H1 (cell line): ENCODE data around the gene GRIP2. TPM values are rescaled to one million over a fixed set of nuclear protein-coding genes. Genes with fewer than 3 reads are reported as not detected.
A peak's percentile ranks its signal among the peaks of the same experiment; 100 is the strongest.

Experiments used
- CTCF ChIA-PET: fragments of 300-600 bp; sonication (Branson Sonifier 250); formaldehyde crosslinking; loops from one replicate; lab custom pipeline; 2021; ENCODE audit not compliant: partially characterized antibody; lab: Charles Lee
- POLR2A ChIA-PET: fragments of 300-600 bp; sonication (Branson Sonifier 250); formaldehyde crosslinking; loops from one replicate; lab custom pipeline; 2021; ENCODE audit warnings: inconsistent platforms; ENCODE audit not compliant: partially characterized antibody; lab: Charles Lee
- DNase-seq, 2 experiments: peaks; one replicate each; pipeline versions ENCODE4 v3.0.0 to v3.0.0-alpha.2; 2010 to 2022; ENCODE audit warnings: low spot score in 2 of 2, low read depth in 1 of 2, mixed read lengths in 1 of 2
- FAIRE-seq: peaks from 2 replicates; lab custom pipeline; 2011; peaks lifted over from hg19 to GRCh38; lab: Jason Lieb, UNC
- H2AFZ ChIP-seq: 2 replicates; pipeline ENCODE4 v1.8.1; 2012; ENCODE audit warnings: low read length, inconsistent platforms
- H2AK5ac ChIP-seq: 2 replicates; pipeline ENCODE4 v1.6.1; 2013; ENCODE audit warnings: low read depth, low read length
- H2BK120ac ChIP-seq: replicated peaks from 2 replicates; pipeline ENCODE3; 2013; ENCODE audit warnings: low read depth, low read length, inconsistent platforms
- H2BK12ac ChIP-seq: 2 replicates; pipeline ENCODE4 v1.6.1; 2013; ENCODE audit warnings: low read depth, low read length
- H2BK15ac ChIP-seq: 2 replicates; pipeline ENCODE4 v1.6.1; 2013; ENCODE audit warnings: low read length
- H2BK20ac ChIP-seq: 2 replicates; pipeline ENCODE4 v1.6.1; 2013; ENCODE audit warnings: low read length
- H2BK5ac ChIP-seq: 2 replicates; pipeline ENCODE4 v1.6.1; 2013; ENCODE audit warnings: low read depth, low read length
- H3K14ac ChIP-seq: 2 replicates; pipeline ENCODE4 v1.6.1; 2013; ENCODE audit warnings: inconsistent platforms; ENCODE audit not compliant: insufficient read length
- H3K18ac ChIP-seq: 2 replicates; pipeline ENCODE4 v1.6.1; 2013; ENCODE audit warnings: low read length; ENCODE audit errors: extremely low read depth
- H3K23ac ChIP-seq: 2 replicates; pipeline ENCODE4 v1.6.1; 2013; ENCODE audit warnings: inconsistent platforms; ENCODE audit not compliant: insufficient read length
- H3K23me2 ChIP-seq: 2 replicates; pipeline ENCODE4 v1.6.1; 2013; ENCODE audit warnings: low read depth, low read length
- H3K27ac ChIP-seq: 2 replicates; pipeline ENCODE4 v1.6.1; 2011; ENCODE audit warnings: low read depth, low read length, inconsistent platforms
- H3K27me3 ChIP-seq, 4 experiments: replicated peaks in 1 of 4; 1 replicate in 1 of 4; 2 replicates in 3 of 4; pipeline versions ENCODE4 v1.6.1 to v1.8.1; 2011 to 2013; ENCODE audit warnings: low read length in 3 of 4, mild to moderate bottlenecking in 3 of 4, inconsistent platforms in 2 of 4, mixed read lengths in 2 of 4, moderate library complexity in 1 of 4; ENCODE audit not compliant: control insufficient read depth in 3 of 4, insufficient read depth in 3 of 4; ENCODE audit errors: extremely low read depth in 1 of 4
- H3K36me3 ChIP-seq, 4 experiments: 2 replicates each; pipeline versions ENCODE4 v1.6.1 to v1.8.1; 2011 to 2013; ENCODE audit warnings: mild to moderate bottlenecking in 4 of 4, low read length in 3 of 4, moderate library complexity in 2 of 4, control low read depth in 1 of 4, inconsistent platforms in 1 of 4; ENCODE audit not compliant: insufficient read depth in 4 of 4, control insufficient read depth in 2 of 4
- H3K4ac ChIP-seq: replicated peaks from 2 replicates; pipeline ENCODE3; 2013; ENCODE audit warnings: low read length, low read depth, mixed read lengths, inconsistent platforms; ENCODE audit not compliant: insufficient read length
- H3K4me1 ChIP-seq, 4 experiments: replicated peaks in 1 of 4; 1 replicate in 1 of 4; 2 replicates in 3 of 4; pipeline versions ENCODE4 v1.6.1 to v1.8.1; 2011 to 2013; ENCODE audit warnings: low read length in 3 of 4, inconsistent platforms in 2 of 4, mixed read lengths in 1 of 4; ENCODE audit not compliant: insufficient read depth in 4 of 4, control insufficient read depth in 3 of 4
- H3K4me2 ChIP-seq, 2 experiments: 2 replicates each; pipeline versions ENCODE4 v1.6.1 to v1.8.1; 2011 to 2013; ENCODE audit warnings: low read depth in 2 of 2, low read length in 2 of 2, control low read depth in 1 of 2, inconsistent platforms in 1 of 2, mild to moderate bottlenecking in 1 of 2; ENCODE audit not compliant: insufficient read depth in 1 of 2
- H3K4me3 ChIP-seq, 4 experiments: fragments of 200-600, 300-600 bp in 1 of 4; sonication (generic), shearing (Covaris generic), sonication (Bioruptor Twin) in 1 of 4; 2 replicates each; pipeline versions ENCODE4 v1.5.1 to v1.8.1; 2011 to 2016; ENCODE audit warnings: low read length in 4 of 4, low read depth in 3 of 4, control low read depth in 2 of 4, inconsistent platforms in 2 of 4, mild to moderate bottlenecking in 2 of 4, mixed read lengths in 1 of 4, moderate library complexity in 1 of 4; ENCODE audit not compliant: insufficient read depth in 2 of 4; ENCODE audit errors: extremely low read depth in 1 of 4
- H3K56ac ChIP-seq: replicated peaks from 2 replicates; pipeline ENCODE3; 2013; ENCODE audit warnings: low read depth, mild to moderate bottlenecking, mixed read lengths, low read length, inconsistent platforms; ENCODE audit not compliant: insufficient read length
- H3K79me1 ChIP-seq: 2 replicates; pipeline ENCODE4 v1.6.1; 2013; ENCODE audit warnings: low read depth, low read length, control low read depth
- H3K79me2 ChIP-seq, 2 experiments: 2 replicates each; pipeline versions ENCODE4 v1.6.1 to v1.8.1; 2012 to 2013; ENCODE audit warnings: low read length in 2 of 2, mild to moderate bottlenecking in 2 of 2, inconsistent platforms in 1 of 2; ENCODE audit not compliant: insufficient read depth in 2 of 2, control insufficient read depth in 1 of 2
- H3K9ac ChIP-seq, 4 experiments: replicated peaks in 1 of 4; 1 replicate in 1 of 4; 2 replicates in 3 of 4; pipeline versions ENCODE4 v1.6.1 to v1.8.1; 2011 to 2013; ENCODE audit warnings: low read depth in 3 of 4, low read length in 3 of 4, control low read depth in 2 of 4, mild to moderate bottlenecking in 2 of 4, moderate library complexity in 2 of 4, inconsistent platforms in 1 of 4; ENCODE audit errors: extremely low read depth in 1 of 4
- H3K9me3 ChIP-seq, 2 experiments: 2 replicates each; pipeline versions ENCODE4 v1.6.1 to v1.8.1; 2012 to 2013; ENCODE audit warnings: mild to moderate bottlenecking in 2 of 2, moderate library complexity in 2 of 2, control low read depth in 1 of 2, inconsistent platforms in 1 of 2, low read depth in 1 of 2, low read length in 1 of 2, mixed read lengths in 1 of 2; ENCODE audit not compliant: insufficient read depth in 2 of 2
- H4K20me1 ChIP-seq, 2 experiments: replicated peaks in 1 of 2; 2 replicates each; pipeline versions ENCODE3 to v1.8.1; 2011 to 2013; ENCODE audit warnings: inconsistent platforms in 2 of 2, low read length in 2 of 2, mild to moderate bottlenecking in 1 of 2; ENCODE audit not compliant: insufficient read depth in 2 of 2, control insufficient read depth in 1 of 2
- H4K5ac ChIP-seq: 2 replicates; pipeline ENCODE4 v1.6.1; 2013; ENCODE audit warnings: low read length, low read depth, mixed read lengths, inconsistent platforms; ENCODE audit not compliant: insufficient read length
- H4K8ac ChIP-seq: 2 replicates; pipeline ENCODE4 v1.8.0; 2013; ENCODE audit warnings: mild to moderate bottlenecking, moderate library complexity, low read length, inconsistent platforms; ENCODE audit not compliant: insufficient read depth; ENCODE audit errors: extremely low read depth
- H4K91ac ChIP-seq: replicated peaks from 2 replicates; pipeline ENCODE3; 2013; ENCODE audit warnings: low read length, mixed read lengths, inconsistent platforms; ENCODE audit not compliant: insufficient read length
- ASH2L ChIP-seq: fragments of 200-600, 300-600 bp; sonication (generic); IDR thresholded peaks from one replicate; pipeline ENCODE4 v1.7.1; 2017; ENCODE audit warnings: low read length
- CBX8 ChIP-seq: fragments of 300-800, 300-1000 bp; sonication (generic); IDR thresholded peaks from 2 replicates; pipeline ENCODE4 v1.7.1; 2016; ENCODE audit warnings: low read depth, low read length, borderline replicate concordance
- EZH2 ChIP-seq: fragments of 200-600 bp; sonication (generic); IDR thresholded peaks from 2 replicates; pipeline ENCODE4 v1.7.1; 2012; ENCODE audit warnings: low read depth, mild to moderate bottlenecking, moderate library complexity, low read length, inconsistent platforms; ENCODE audit not compliant: severe bottlenecking
- FOSL1 ChIP-seq: IDR thresholded peaks from 2 replicates; pipeline ENCODE4 v1.6.1; 2011; ENCODE audit warnings: mild to moderate bottlenecking, low read depth, low read length, moderate library complexity; ENCODE audit not compliant: insufficient read depth
- HDAC2 ChIP-seq, 2 experiments: fragments of 300-600 bp in 1 of 2; sonication (generic) in 1 of 2; IDR thresholded peaks; 2 replicates each; pipeline ENCODE4 v1.6.1; 2011 to 2012; ENCODE audit warnings: low read depth in 2 of 2, low read length in 2 of 2, mild to moderate bottlenecking in 2 of 2, moderate library complexity in 2 of 2, borderline replicate concordance in 1 of 2, inconsistent platforms in 1 of 2
- MAFK ChIP-seq: IDR thresholded peaks from 2 replicates; pipeline ENCODE4 v1.6.1; 2012; ENCODE audit warnings: low read depth, mild to moderate bottlenecking, improper control_type of control experiment, low read length
- RFX5 ChIP-seq: IDR thresholded peaks from 2 replicates; pipeline ENCODE4 v1.6.1; 2011; ENCODE audit warnings: low read depth, low read length, improper control_type of control experiment, borderline replicate concordance
- SIX5 ChIP-seq: IDR thresholded peaks from 2 replicates; pipeline ENCODE4 v1.6.1; 2011; ENCODE audit warnings: mild to moderate bottlenecking, low read depth, low read length
- WGBS, 2 experiments: shearing (Covaris generic) in 1 of 2; methylation state at CpG; one replicate each; pipeline versions ENCODE4 v1.1.6 to v1.1.7; 2013 to 2015; ENCODE audit warnings: low lambda C conversion rate in 2 of 2, mixed read lengths in 2 of 2, inconsistent platforms in 1 of 2, low coverage in 1 of 2, missing lambda C conversion rate in 1 of 2; ENCODE audit not compliant: insufficient replicate concordance in 2 of 2, insufficient coverage in 1 of 2, insufficient read length in 1 of 2; ENCODE audit errors: extremely low coverage in 1 of 2, missing lambda C conversion rate in 1 of 2; 5-methylcytosine and 5-hydroxymethylcytosine counted together
- polyA plus RNA-seq, 7 experiments: library from polyadenylated mRNA; depleted of rRNA in 3 of 7; stranded (reverse) in 5 of 7; unstranded in 2 of 7; fragments of >200 nt in 5 of 7; fragments of 200-250 nt in 2 of 7; gene quantifications; 1 replicate in 5 of 7; 2 replicates in 1 of 7; 4 replicates in 1 of 7; pipeline versions ENCODE4 v1.2.1 to v1.2.3, GENCODE V29; 2011 to 2013; ENCODE audit warnings: missing spikeins in 2 of 7, mixed read lengths in 2 of 7
- total RNA-seq: library from RNA; stranded (reverse); fragmentation: NEBNext Ultra II Directional; extraction: Animal tissue kit (Norgen Biotek cat#: 25700); gene quantifications from 2 replicates; pipeline ENCODE4 v1.2.1, GENCODE V29; 2021
- TF ChIP-seq, protein P1 (sequence below): IDR thresholded peaks from 2 replicates; pipeline ENCODE4 v1.6.1; 2011; ENCODE audit warnings: low read length, improper control_type of control experiment
- TF ChIP-seq, protein P2 (sequence below): IDR thresholded peaks from 2 replicates; pipeline ENCODE4 v1.6.1; 2012; ENCODE audit warnings: low read length, inconsistent platforms

Gene GRIP2
- total and polyA plus RNA-seq, 2 of the 8 experiments (the other 6 are each of a cell fraction or from before 2014, with no cell fraction given): 2.5 to 6.4 TPM

DNA sequence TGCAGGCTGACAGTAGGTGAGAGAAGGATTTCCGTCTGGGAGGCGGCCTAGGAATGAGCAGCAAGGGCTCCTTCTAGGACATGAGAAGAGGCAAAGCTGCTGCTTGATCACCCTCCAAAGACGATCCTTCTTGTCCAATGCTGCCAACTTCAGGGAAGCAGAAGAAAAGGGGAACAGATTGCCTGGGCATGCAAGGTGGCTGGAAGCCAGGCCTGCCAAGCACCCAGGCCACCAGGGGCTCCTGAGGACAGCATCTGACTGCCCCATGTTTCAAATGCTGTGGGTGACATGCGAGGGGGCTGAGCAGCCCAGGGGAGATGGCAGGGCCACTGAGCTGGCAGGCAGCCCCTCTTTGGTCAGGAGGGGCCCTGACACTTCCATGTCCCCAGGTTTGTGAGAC lies 3.3 kb upstream of the GRIP2 start:
- no peak overlapping the region for H2BK5ac ChIP-seq
- peaks cover 0 to 8% (median 4%) of the 10 kb centered on the region in 4 experiments; a peak in 1 of 7 replicates for H3K4me1 ChIP-seq
- no peak overlapping the region for H4K91ac ChIP-seq
- no peak overlapping the region for H3K23ac ChIP-seq
- H4K5ac ChIP-seq: no peak overlapping the region
- no peak overlapping the region for H3K14ac ChIP-seq
- H2BK15ac ChIP-seq: peak overlapping the region; percentile 61; the same call in 1 of the 2 replicates
- H3K4me3 ChIP-seq: no peak overlapping the region
- no peak overlapping the region for H2AFZ ChIP-seq
- H3K27me3 ChIP-seq: no peaks in the 10 kb centered on the region
- DNase-seq (no peak), FAIRE-seq (no peak)
- 88% methylated on average over 4 of the region's 4 CpGs; no CpG with 5 or more reads in 1 of the 2 experiments for WGBS, 2 experiments
- no peak overlapping the region for H3K27ac ChIP-seq
- H3K9me3 ChIP-seq: no peaks in the 10 kb centered on the region
- no peaks in the 10 kb centered on the region for H3K79me2 ChIP-seq
- H3K18ac ChIP-seq: no peak overlapping the region
- H2AK5ac ChIP-seq: no peak overlapping the region
- no peak overlapping the region for H3K9ac ChIP-seq
- no peak overlapping the region for H2BK120ac ChIP-seq
- no peak overlapping the region for H3K4me2 ChIP-seq
- H2BK20ac ChIP-seq: 0 out of 2 replicates have a peak overlapping the region, but pooled peaks have one; percentile 48
- no peak overlapping the region for H4K8ac ChIP-seq
- H3K79me1 ChIP-seq: no peaks in the 10 kb centered on the region
- ChIA-PET POLR2A (interaction anchor here (1.1 to 1.7 kb wide), 2 partner anchors 9 to 11 kb away, joined by 4 read pairs; no protein-coding TSS in a partner anchor), CTCF (interaction anchor here (0.7 to 13.1 kb wide), 10 partner anchors 8 to 308 kb away, joined by 3 to 280 read pairs (median 6); partner anchors contain the start of gene GRIP2)
- H2BK12ac ChIP-seq: no peak overlapping the region
- no peaks in the 10 kb centered on the region for H4K20me1 ChIP-seq
- H3K4ac ChIP-seq: no peak overlapping the region
- H3K56ac ChIP-seq: no peak overlapping the region
- H3K36me3 ChIP-seq: no peaks in the 10 kb centered on the region
- no peaks in the 10 kb centered on the region for H3K23me2 ChIP-seq
- TF ChIP-seq SIX5 (no peak), ASH2L (no peak), CBX8 (no peak), EZH2 (no peak), HDAC2 (IDR thresholded peaks at IDR 0.05; ENCODE audit: borderline replicate concordance in 1 of 2, low read depth in 2 of 2, low read length in 2 of 2) (no peak), MAFK (no peak), FOSL1 (no peak), RFX5 (no peak)
- TF ChIP-seq, protein P1, sequence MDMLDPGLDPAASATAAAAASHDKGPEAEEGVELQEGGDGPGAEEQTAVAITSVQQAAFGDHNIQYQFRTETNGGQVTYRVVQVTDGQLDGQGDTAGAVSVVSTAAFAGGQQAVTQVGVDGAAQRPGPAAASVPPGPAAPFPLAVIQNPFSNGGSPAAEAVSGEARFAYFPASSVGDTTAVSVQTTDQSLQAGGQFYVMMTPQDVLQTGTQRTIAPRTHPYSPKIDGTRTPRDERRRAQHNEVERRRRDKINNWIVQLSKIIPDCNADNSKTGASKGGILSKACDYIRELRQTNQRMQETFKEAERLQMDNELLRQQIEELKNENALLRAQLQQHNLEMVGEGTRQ: no peak
- TF ChIP-seq, protein P2, sequence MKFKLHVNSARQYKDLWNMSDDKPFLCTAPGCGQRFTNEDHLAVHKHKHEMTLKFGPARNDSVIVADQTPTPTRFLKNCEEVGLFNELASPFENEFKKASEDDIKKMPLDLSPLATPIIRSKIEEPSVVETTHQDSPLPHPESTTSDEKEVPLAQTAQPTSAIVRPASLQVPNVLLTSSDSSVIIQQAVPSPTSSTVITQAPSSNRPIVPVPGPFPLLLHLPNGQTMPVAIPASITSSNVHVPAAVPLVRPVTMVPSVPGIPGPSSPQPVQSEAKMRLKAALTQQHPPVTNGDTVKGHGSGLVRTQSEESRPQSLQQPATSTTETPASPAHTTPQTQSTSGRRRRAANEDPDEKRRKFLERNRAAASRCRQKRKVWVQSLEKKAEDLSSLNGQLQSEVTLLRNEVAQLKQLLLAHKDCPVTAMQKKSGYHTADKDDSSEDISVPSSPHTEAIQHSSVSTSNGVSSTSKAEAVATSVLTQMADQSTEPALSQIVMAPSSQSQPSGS: no peak
